ENCODE measurements around the gene DDX27.

The DDX27 gene

DNA sequence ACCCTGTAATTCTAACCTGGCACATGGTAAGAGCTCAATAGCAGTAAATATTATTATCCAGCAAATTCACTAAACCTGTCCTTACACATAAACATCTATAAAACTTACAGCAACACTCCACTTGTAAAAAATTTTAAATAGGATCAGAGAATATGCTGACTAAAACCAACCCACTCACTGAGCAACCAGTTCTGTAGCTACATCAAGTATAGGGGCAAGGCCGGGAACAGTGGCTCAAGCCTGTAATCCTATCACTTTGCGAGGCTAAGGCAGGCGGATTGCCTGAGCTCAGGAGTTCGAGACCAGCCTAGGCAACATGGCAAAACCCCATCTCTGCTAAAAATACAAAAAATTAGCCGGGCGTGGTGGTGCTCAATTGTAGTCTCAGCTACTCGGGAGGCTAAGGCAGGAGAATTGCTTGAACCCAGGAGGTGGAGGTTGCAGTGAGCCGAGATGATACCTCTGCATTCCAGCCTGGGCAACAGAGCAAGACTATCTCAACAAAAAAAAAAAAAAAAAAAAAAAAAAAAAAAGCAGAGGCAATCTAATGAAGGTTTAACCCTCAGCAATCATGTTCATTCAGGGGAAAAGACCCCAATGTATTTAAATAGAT lies 37.8 kb upstream of the DDX27 start:
- TF ChIP-seq, protein P1, sequence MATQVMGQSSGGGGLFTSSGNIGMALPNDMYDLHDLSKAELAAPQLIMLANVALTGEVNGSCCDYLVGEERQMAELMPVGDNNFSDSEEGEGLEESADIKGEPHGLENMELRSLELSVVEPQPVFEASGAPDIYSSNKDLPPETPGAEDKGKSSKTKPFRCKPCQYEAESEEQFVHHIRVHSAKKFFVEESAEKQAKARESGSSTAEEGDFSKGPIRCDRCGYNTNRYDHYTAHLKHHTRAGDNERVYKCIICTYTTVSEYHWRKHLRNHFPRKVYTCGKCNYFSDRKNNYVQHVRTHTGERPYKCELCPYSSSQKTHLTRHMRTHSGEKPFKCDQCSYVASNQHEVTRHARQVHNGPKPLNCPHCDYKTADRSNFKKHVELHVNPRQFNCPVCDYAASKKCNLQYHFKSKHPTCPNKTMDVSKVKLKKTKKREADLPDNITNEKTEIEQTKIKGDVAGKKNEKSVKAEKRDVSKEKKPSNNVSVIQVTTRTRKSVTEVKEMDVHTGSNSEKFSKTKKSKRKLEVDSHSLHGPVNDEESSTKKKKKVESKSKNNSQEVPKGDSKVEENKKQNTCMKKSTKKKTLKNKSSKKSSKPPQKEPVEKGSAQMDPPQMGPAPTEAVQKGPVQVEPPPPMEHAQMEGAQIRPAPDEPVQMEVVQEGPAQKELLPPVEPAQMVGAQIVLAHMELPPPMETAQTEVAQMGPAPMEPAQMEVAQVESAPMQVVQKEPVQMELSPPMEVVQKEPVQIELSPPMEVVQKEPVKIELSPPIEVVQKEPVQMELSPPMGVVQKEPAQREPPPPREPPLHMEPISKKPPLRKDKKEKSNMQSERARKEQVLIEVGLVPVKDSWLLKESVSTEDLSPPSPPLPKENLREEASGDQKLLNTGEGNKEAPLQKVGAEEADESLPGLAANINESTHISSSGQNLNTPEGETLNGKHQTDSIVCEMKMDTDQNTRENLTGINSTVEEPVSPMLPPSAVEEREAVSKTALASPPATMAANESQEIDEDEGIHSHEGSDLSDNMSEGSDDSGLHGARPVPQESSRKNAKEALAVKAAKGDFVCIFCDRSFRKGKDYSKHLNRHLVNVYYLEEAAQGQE (IDR thresholded peaks at IDR 0.05; ENCODE audit: low read depth): no peak
- TF ChIP-seq MAX (IDR thresholded peaks at IDR 0.05) (no peak), TEAD4 (IDR thresholded peaks at IDR 0.05) (no peak), FOXM1 (IDR thresholded peaks at IDR 0.05; ENCODE audit: borderline replicate concordance, low read depth) (no peak), EGR1 (IDR thresholded peaks at IDR 0.05) (no peak), EP300 (IDR thresholded peaks at IDR 0.05; ENCODE audit: borderline replicate concordance) (no peak)

DNA sequence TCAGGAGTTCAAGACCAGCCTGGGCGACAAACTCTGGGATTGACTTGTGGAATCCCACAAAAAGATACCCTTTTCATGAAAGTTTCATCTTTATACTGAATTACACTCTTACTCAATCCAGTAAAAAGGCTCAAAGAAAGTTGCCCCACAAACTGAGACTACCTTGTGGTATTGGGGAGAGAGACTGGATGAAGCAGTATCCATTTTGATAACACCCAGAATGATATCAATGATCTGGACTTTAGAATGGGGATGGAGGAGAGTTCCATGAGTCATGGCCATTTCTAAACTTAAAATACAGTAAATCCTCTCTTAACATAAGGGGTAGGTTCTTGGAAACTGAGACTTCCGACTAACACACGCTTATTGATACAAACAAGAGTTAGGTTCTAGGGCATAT lies 35.8 kb upstream of the DDX27 start:
- TF ChIP-seq ZBTB7A (IDR thresholded peaks at IDR 0.05; ENCODE audit: low read depth) (no peak), EP300 (IDR thresholded peaks at IDR 0.05; ENCODE audit: borderline replicate concordance) (no peak), USF1 (IDR thresholded peaks at IDR 0.05) (no peak), TEAD4 (IDR thresholded peaks at IDR 0.05) (no peak), MAX (IDR thresholded peaks at IDR 0.05) (no peak), CREB1 (IDR thresholded peaks at IDR 0.05; ENCODE audit: low read depth) (no peak), FOXM1 (IDR thresholded peaks at IDR 0.05; ENCODE audit: borderline replicate concordance, low read depth) (no peak), YY1 (IDR thresholded peaks at IDR 0.05; ENCODE audit: low read depth) (no peak), TCF12 (IDR thresholded peaks at IDR 0.05; ENCODE audit: low read depth) (no peak), CEBPB (IDR thresholded peaks at IDR 0.05) (no peak), RAD21 (IDR thresholded peaks at IDR 0.05; ENCODE audit: low read depth) (no peak), TAF1 (IDR thresholded peaks at IDR 0.05; ENCODE audit: low read depth) (no peak), NFIC (IDR thresholded peaks at IDR 0.05) (no peak), EGR1 (IDR thresholded peaks at IDR 0.05) (no peak)
- TF ChIP-seq, protein P1 (IDR thresholded peaks at IDR 0.05; ENCODE audit: low read depth): no peak

DNA sequence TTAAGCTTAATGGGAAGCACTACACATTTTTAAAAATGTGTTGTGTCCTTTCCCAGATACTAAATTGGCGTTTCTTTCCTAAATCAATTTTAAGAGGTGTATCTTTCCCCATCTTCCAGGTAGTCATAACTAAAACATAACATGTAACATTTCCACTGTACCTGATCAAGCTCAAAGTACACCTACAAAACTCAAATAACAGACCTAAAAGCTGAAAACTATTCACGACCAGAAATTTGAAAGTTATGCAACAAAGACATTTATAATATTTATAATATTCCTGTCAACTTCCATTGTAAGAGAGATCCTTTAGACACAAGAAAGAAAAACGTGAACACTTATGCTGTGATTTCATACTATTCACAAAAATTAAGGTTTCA lies 34.5 kb upstream of the DDX27 start:
- TF ChIP-seq CEBPB (IDR thresholded peaks at IDR 0.05) (no peak), USF1 (IDR thresholded peaks at IDR 0.05) (no peak), EP300 (IDR thresholded peaks at IDR 0.05; ENCODE audit: borderline replicate concordance) (no peak), FOXM1 (IDR thresholded peaks at IDR 0.05; ENCODE audit: borderline replicate concordance, low read depth) (no peak), TAF1 (IDR thresholded peaks at IDR 0.05; ENCODE audit: low read depth) (no peak)

GRCh38 chr20:49185071-49185761 lies 34.0 kb upstream of the DDX27 start:
- TF ChIP-seq ZBTB7A (IDR thresholded peaks at IDR 0.05; ENCODE audit: low read depth): no peak
- TF ChIP-seq CREB1 (IDR thresholded peaks at IDR 0.05; ENCODE audit: low read depth): no peak
- TF ChIP-seq EP300 (IDR thresholded peaks at IDR 0.05; ENCODE audit: borderline replicate concordance): no peak
- no peak for TF ChIP-seq TEAD4 (IDR thresholded peaks at IDR 0.05)
- TF ChIP-seq YY1 (IDR thresholded peaks at IDR 0.05; ENCODE audit: low read depth): no peak
- TF ChIP-seq NFIC (IDR thresholded peaks at IDR 0.05): no peak

DNA sequence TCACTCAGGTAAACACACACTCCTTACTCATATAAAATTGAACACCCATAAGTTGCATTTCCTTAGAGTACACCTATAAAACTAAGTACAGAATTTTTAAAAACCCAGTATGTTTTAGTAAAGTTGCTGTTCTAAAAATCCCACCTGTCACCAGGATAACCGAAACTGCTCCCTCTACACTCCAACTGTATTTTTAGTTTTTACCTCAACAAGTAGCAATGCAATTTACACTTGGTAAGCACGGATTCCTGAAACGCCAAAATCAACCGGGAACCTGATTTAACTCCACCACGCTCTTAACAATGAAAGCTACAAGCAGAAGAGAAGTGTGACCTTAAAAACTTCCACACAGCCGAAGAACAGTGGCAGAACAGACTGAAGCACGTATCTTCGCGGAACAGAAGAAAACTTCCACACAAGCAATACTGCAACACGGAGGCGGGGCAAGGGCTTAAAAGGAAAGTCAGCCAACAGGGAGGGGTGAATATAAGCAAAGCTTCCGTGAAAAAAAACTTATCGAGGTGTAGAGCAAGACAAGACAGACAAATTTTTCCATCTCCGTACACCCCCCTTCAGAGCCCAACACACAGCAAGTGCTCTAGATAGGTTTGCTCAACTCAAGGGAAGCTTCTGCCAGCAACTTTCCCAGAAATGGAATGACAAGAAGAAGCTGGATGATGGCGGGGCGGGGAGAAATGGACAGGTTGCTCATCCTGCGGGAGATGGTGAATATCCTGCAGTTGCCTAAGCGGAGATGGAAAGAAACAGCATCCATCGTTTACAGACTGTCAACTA lies 32.5 kb upstream of the DDX27 start:
- TF ChIP-seq RAD21 (IDR thresholded peaks at IDR 0.05; ENCODE audit: low read depth): no peak
- TF ChIP-seq TCF12 (IDR thresholded peaks at IDR 0.05; ENCODE audit: low read depth): no peak
- no peak for TF ChIP-seq TEAD4 (IDR thresholded peaks at IDR 0.05)
- TF ChIP-seq, protein P1 (IDR thresholded peaks at IDR 0.05; ENCODE audit: low read depth): no peak
- no peak for TF ChIP-seq TAF1 (IDR thresholded peaks at IDR 0.05; ENCODE audit: low read depth)
- TF ChIP-seq CEBPB (IDR thresholded peaks at IDR 0.05): no peak
- TF ChIP-seq USF1 (IDR thresholded peaks at IDR 0.05): no peak
- TF ChIP-seq EGR1 (IDR thresholded peaks at IDR 0.05): no peak
- TF ChIP-seq FOXM1 (IDR thresholded peaks at IDR 0.05; ENCODE audit: borderline replicate concordance, low read depth): no peak
- no peak for TF ChIP-seq CREB1 (IDR thresholded peaks at IDR 0.05; ENCODE audit: low read depth)
- no peak for TF ChIP-seq YY1 (IDR thresholded peaks at IDR 0.05; ENCODE audit: low read depth)
- TF ChIP-seq EP300 (IDR thresholded peaks at IDR 0.05; ENCODE audit: borderline replicate concordance): no peak
